ENCODE measurements around the gene ADCY9. TPM values are rescaled to one million over a fixed set of nuclear protein-coding genes. Genes with fewer than 3 reads are reported as not detected.

Gene ADCY9
- total RNA-seq, 1 experiment from 2014 or later = 9.8 TPM

GRCh38 chr16:3998793-3999478 is 117.3 kb downstream of the ADCY9 start:
- no TSS peak for BruUV-seq (replicated peaks)
- no peak for ATAC-seq
- Histone ChIP-seq H3K36me3 (ENCODE audit: control insufficient read depth in 1 of 2, insufficient read depth in 2 of 2, low read length in 2 of 2) (no peaks in the 10 kb centered on the region), H3K4me1 (ENCODE audit: control insufficient read depth in 1 of 2, insufficient read depth in 2 of 2, low read length in 2 of 2) (no peaks in the 10 kb centered on the region), H3K4me2 (ENCODE audit: low read length) (no peak overlapping the region), H3K27ac (ENCODE audit: low read depth, low read length) (no peak overlapping the region), H3K27me3 (ENCODE audit: insufficient read depth, low read length) (no peaks in the 10 kb centered on the region), H2AFZ (ENCODE audit: low read depth, low read length, poor library complexity, severe bottlenecking) (no peak overlapping the region), H3K9me2 (ENCODE audit: insufficient read depth) (no peaks in the 10 kb centered on the region), H4K20me1 (ENCODE audit: insufficient read depth) (no peaks in the 10 kb centered on the region), H3K9ac (ENCODE audit: low read length) (no peak overlapping the region), H3K4me3 (replicated peaks in 1 of 2; ENCODE audit: low read depth in 1 of 2, low read length in 2 of 2) (no peak overlapping the region), H3K79me2 (ENCODE audit: insufficient read depth, low read length) (no peaks in the 10 kb centered on the region), H3K9me3 (ENCODE audit: control insufficient read depth in 1 of 2, insufficient read depth in 1 of 2, low read depth in 1 of 2, low read length in 2 of 2) (no peaks in the 10 kb centered on the region)
- CTCF ChIA-PET = interaction anchor here (0.8 to 1.2 kb wide), 2 partner anchors 14 to 16 kb away, joined by 4 to 5 read pairs; no protein-coding TSS in a partner anchor
- intact Hi-C loops (cut with micrococcal nuclease) = no loop called here
- DNase-seq (ENCODE audit: low read depth, low spot score) = no peak
- POLR2A ChIA-PET = no interaction called here
- RAD21 ChIA-PET (ENCODE audit: low non-redundant PET in 1 of 2, low total read pairs in 2 of 2, uncharacterized antibody in 2 of 2, unreplicated experiment in 2 of 2) = no interaction called here
- TF ChIP-seq, protein P1, sequence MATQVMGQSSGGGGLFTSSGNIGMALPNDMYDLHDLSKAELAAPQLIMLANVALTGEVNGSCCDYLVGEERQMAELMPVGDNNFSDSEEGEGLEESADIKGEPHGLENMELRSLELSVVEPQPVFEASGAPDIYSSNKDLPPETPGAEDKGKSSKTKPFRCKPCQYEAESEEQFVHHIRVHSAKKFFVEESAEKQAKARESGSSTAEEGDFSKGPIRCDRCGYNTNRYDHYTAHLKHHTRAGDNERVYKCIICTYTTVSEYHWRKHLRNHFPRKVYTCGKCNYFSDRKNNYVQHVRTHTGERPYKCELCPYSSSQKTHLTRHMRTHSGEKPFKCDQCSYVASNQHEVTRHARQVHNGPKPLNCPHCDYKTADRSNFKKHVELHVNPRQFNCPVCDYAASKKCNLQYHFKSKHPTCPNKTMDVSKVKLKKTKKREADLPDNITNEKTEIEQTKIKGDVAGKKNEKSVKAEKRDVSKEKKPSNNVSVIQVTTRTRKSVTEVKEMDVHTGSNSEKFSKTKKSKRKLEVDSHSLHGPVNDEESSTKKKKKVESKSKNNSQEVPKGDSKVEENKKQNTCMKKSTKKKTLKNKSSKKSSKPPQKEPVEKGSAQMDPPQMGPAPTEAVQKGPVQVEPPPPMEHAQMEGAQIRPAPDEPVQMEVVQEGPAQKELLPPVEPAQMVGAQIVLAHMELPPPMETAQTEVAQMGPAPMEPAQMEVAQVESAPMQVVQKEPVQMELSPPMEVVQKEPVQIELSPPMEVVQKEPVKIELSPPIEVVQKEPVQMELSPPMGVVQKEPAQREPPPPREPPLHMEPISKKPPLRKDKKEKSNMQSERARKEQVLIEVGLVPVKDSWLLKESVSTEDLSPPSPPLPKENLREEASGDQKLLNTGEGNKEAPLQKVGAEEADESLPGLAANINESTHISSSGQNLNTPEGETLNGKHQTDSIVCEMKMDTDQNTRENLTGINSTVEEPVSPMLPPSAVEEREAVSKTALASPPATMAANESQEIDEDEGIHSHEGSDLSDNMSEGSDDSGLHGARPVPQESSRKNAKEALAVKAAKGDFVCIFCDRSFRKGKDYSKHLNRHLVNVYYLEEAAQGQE (IDR thresholded peaks at IDR 0.05; ENCODE audit: low read depth) = no peak
- TF ChIP-seq SRF (IDR thresholded peaks at IDR 0.05; ENCODE audit: low read depth) = no peak
- TF ChIP-seq CEBPB (IDR thresholded peaks at IDR 0.05; ENCODE audit: low read depth) = no peak
- TF ChIP-seq RAD21 (IDR thresholded peaks at IDR 0.05; ENCODE audit: low read depth) = no peak
- no peak for TF ChIP-seq CTCF (IDR thresholded peaks at IDR 0.05 in 2 of 3, conservative IDR thresholded peaks at IDR 0.05 in 1 of 3; ENCODE audit: borderline replicate concordance in 1 of 3, insufficient read depth in 1 of 3, low read depth in 2 of 3, low read length in 2 of 3)
- no peak for TF ChIP-seq SIN3A (IDR thresholded peaks at IDR 0.05; ENCODE audit: low read depth)
- TF ChIP-seq FOSL1 (IDR thresholded peaks at IDR 0.05; ENCODE audit: low read depth) = no peak
- no peak for TF ChIP-seq POLR2AphosphoS5 (IDR thresholded peaks at IDR 0.05; ENCODE audit: low read depth, low read length)
- no peak for TF ChIP-seq CBX3 (IDR thresholded peaks at IDR 0.05; ENCODE audit: low read depth)
- TF ChIP-seq, protein P2, sequence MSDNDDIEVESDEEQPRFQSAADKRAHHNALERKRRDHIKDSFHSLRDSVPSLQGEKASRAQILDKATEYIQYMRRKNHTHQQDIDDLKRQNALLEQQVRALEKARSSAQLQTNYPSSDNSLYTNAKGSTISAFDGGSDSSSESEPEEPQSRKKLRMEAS (IDR thresholded peaks at IDR 0.05) = no peak
- TF ChIP-seq ZNF274 (IDR thresholded peaks at IDR 0.05; ENCODE audit: low read depth, low read length) = no peak
- no peak for TF ChIP-seq EZH2 (IDR thresholded peaks at IDR 0.05)
- no peak for TF ChIP-seq ZFX (IDR thresholded peaks at IDR 0.05)
- TF ChIP-seq POLR2A (IDR thresholded peaks at IDR 0.05; ENCODE audit: borderline replicate concordance, extremely low read depth, insufficient read depth, insufficient read length) = no peak
- no peak for TF ChIP-seq EZH2phosphoT487 (IDR thresholded peaks at IDR 0.05; ENCODE audit: borderline replicate concordance)
- TF ChIP-seq YY1 (IDR thresholded peaks at IDR 0.05; ENCODE audit: extremely low read depth, insufficient replicate concordance, low read depth, low read length) = no peak
- TF ChIP-seq JUND (IDR thresholded peaks at IDR 0.05) = no peak
- no peak for TF ChIP-seq TCF7L2 (IDR thresholded peaks at IDR 0.05; ENCODE audit: borderline replicate concordance, extremely low read depth, insufficient read depth, insufficient read length)
- no peak for TF ChIP-seq ATF3 (IDR thresholded peaks at IDR 0.05)
- TF ChIP-seq SP1 (IDR thresholded peaks at IDR 0.05; ENCODE audit: low read depth) = no peak

Measured in HCT116 (cell line).